HCT116 (cell line): ENCODE data around the gene EFR3B. TPM values are rescaled to one million over a fixed set of nuclear protein-coding genes. Genes with fewer than 3 reads are reported as not detected.

Experiments used
- ATAC-seq: fragments of 200-7000 bp; cut with Tn5 transposase; 2 replicates; pipeline ENCODE4 v1.9.1; 2020; ENCODE audit warnings: mild to moderate bottlenecking, moderate library complexity
- BruUV-seq: library from RNA; stranded (reverse); fragments of 400-500 nt; replicated peaks from 2 replicates; lab custom pipeline; 2021; lab: Mats Ljungman, UMichigan
- CTCF ChIA-PET: fragments of 300-600 bp; sonication (Branson Sonifier 250); formaldehyde crosslinking; loops from one replicate; lab custom pipeline; 2021; ENCODE audit warnings: antibody characterized with exemption; lab: Charles Lee
- POLR2A ChIA-PET: fragments of 300-600, 350-600 bp; sonication (Branson Sonifier 250); formaldehyde crosslinking; loops from one replicate; lab custom pipeline; 2021; ENCODE audit warnings: antibody characterized with exemption; lab: Charles Lee
- RAD21 ChIA-PET, 2 experiments: fragments of 300-600 bp; sonication (Branson Sonifier 250); formaldehyde crosslinking; loops; one replicate each; lab custom pipeline; 2023; ENCODE audit warnings: low total read pairs in 2 of 2; ENCODE audit not compliant: uncharacterized antibody in 2 of 2, unreplicated experiment in 2 of 2, low non-redundant PET in 1 of 2; lab: Charles Lee
- DNase-seq: peaks from one replicate; pipeline ENCODE4 v3.0.0-alpha.2; 2010; ENCODE audit warnings: low read depth, low spot score
- H2AFZ ChIP-seq: fragments of 200-600 bp; shearing (Covaris generic), sonication (generic); 2 replicates; pipeline ENCODE4 v1.6.1; 2017; ENCODE audit warnings: low read depth, mixed run types, mixed read lengths, antibody characterized with exemption, low read length; ENCODE audit not compliant: poor library complexity, severe bottlenecking
- H3K27ac ChIP-seq: 2 replicates; pipeline ENCODE4 v1.5.1; 2012; ENCODE audit warnings: low read depth, low read length
- H3K27me3 ChIP-seq: fragments of 200-600 bp; sonication (generic); 2 replicates; pipeline ENCODE4 v1.6.1; 2016; ENCODE audit warnings: mixed run types, low read length, mixed read lengths; ENCODE audit not compliant: insufficient read depth
- H3K36me3 ChIP-seq, 2 experiments: fragments of 200-500 bp in 1 of 2; fragments of 200-600 bp in 1 of 2; sonication (Bioruptor generic) in 1 of 2; sonication (generic) in 1 of 2; 2 replicates each; pipeline versions ENCODE4 v1.5.1 to v1.6.1; 2014 to 2016; ENCODE audit warnings: low read length in 2 of 2, inconsistent platforms in 1 of 2, mixed read lengths in 1 of 2, mixed run types in 1 of 2; ENCODE audit not compliant: insufficient read depth in 2 of 2, control insufficient read depth in 1 of 2
- H3K4me1 ChIP-seq, 2 experiments: fragments of 200-600 bp in 1 of 2; sonication (generic) in 1 of 2; 2 replicates each; pipeline versions ENCODE4 v1.5.1 to v1.6.1; 2012 to 2017; ENCODE audit warnings: low read length in 2 of 2, inconsistent platforms in 1 of 2, mild to moderate bottlenecking in 1 of 2, mixed read lengths in 1 of 2, mixed run types in 1 of 2, moderate library complexity in 1 of 2; ENCODE audit not compliant: insufficient read depth in 2 of 2, control insufficient read depth in 1 of 2
- H3K4me2 ChIP-seq: fragments of 200-600 bp; sonication (generic); 2 replicates; pipeline ENCODE4 v1.6.1; 2017; ENCODE audit warnings: mixed run types, low read length, mixed read lengths
- H3K4me3 ChIP-seq, 2 experiments: fragments of 200-600 bp in 1 of 2; sonication (generic) in 1 of 2; replicated peaks in 1 of 2; 2 replicates each; pipeline ENCODE4 v1.5.1; 2011 to 2016; ENCODE audit warnings: low read length in 2 of 2, control low read depth in 1 of 2, low read depth in 1 of 2, mild to moderate bottlenecking in 1 of 2, mixed read lengths in 1 of 2, mixed run types in 1 of 2
- H3K79me2 ChIP-seq: fragments of 200-600 bp; sonication (generic); 2 replicates; pipeline ENCODE4 v1.6.1; 2017; ENCODE audit warnings: mild to moderate bottlenecking, mixed run types, low read length, moderate library complexity, mixed read lengths; ENCODE audit not compliant: insufficient read depth
- H3K9ac ChIP-seq: fragments of 200-600 bp; sonication (generic); 2 replicates; pipeline ENCODE4 v1.6.1; 2016; ENCODE audit warnings: low read length, mixed read lengths
- H3K9me2 ChIP-seq: fragments of 200-600 bp; sonication (generic), shearing (Covaris generic); 2 replicates; pipeline ENCODE4 v1.6.1; 2017; ENCODE audit warnings: mixed run types, mild to moderate bottlenecking, moderate library complexity; ENCODE audit not compliant: insufficient read depth
- H3K9me3 ChIP-seq, 2 experiments: fragments of 200-500 bp in 1 of 2; fragments of 200-600 bp in 1 of 2; sonication (Bioruptor generic) in 1 of 2; sonication (generic) in 1 of 2; 2 replicates each; pipeline ENCODE4 v1.6.1; 2014 to 2017; ENCODE audit warnings: low read length in 2 of 2, mixed read lengths in 2 of 2, inconsistent platforms in 1 of 2, low read depth in 1 of 2, mild to moderate bottlenecking in 1 of 2, mixed run types in 1 of 2, moderate library complexity in 1 of 2; ENCODE audit not compliant: control insufficient read depth in 1 of 2, insufficient read depth in 1 of 2
- H4K20me1 ChIP-seq: fragments of 200-600 bp; sonication (generic), shearing (Covaris generic); 2 replicates; pipeline ENCODE4 v1.6.1; 2017; ENCODE audit warnings: mixed run types, mild to moderate bottlenecking, moderate library complexity; ENCODE audit not compliant: insufficient read depth
- ATF3 ChIP-seq: IDR thresholded peaks from 2 replicates; pipeline ENCODE4 v1.6.1; 2012
- CBX3 ChIP-seq: IDR thresholded peaks from 2 replicates; pipeline ENCODE4 v1.6.1; 2012; ENCODE audit warnings: low read depth
- CTCF ChIP-seq, 3 experiments: fragments of 200-600 bp in 1 of 3; sonication (generic) in 1 of 3; IDR thresholded peaks in 2 of 3; conservative IDR thresholded peaks in 1 of 3; 2 replicates each; pipeline ENCODE4 v1.5.1; 2012 to 2017; ENCODE audit warnings: low read depth in 2 of 3, low read length in 2 of 3, antibody characterized with exemption in 1 of 3, borderline replicate concordance in 1 of 3, control low read depth in 1 of 3, mild to moderate bottlenecking in 1 of 3, mixed read lengths in 1 of 3, mixed run types in 1 of 3, moderate library complexity in 1 of 3; ENCODE audit not compliant: insufficient read depth in 1 of 3
- ELF1 ChIP-seq: IDR thresholded peaks from 2 replicates; pipeline ENCODE4 v1.6.1; 2012; ENCODE audit warnings: low read depth, borderline replicate concordance
- MAX ChIP-seq: IDR thresholded peaks from 2 replicates; pipeline ENCODE4 v1.6.1; 2012
- REST ChIP-seq: IDR thresholded peaks from 2 replicates; pipeline ENCODE4 v1.6.1; 2012; ENCODE audit warnings: low read depth
- SIN3A ChIP-seq: IDR thresholded peaks from 2 replicates; pipeline ENCODE4 v1.6.1; 2012; ENCODE audit warnings: low read depth
- TCF7L2 ChIP-seq: IDR thresholded peaks from 2 replicates; pipeline ENCODE4 v1.7.0; 2011; ENCODE audit warnings: borderline replicate concordance, inconsistent platforms; ENCODE audit not compliant: insufficient read depth, insufficient read length; ENCODE audit errors: extremely low read depth
- ZFX ChIP-seq: fragments of 450-650 bp; IDR thresholded peaks from 2 replicates; pipeline ENCODE4 v1.6.1; 2017
- ZNF274 ChIP-seq: fragments of 200-500 bp; sonication (Bioruptor generic); IDR thresholded peaks from 2 replicates; pipeline ENCODE4 v1.6.1; 2014; ENCODE audit warnings: mild to moderate bottlenecking, low read depth, low read length, inconsistent platforms
- intact Hi-C: fragments of 100-400 bp; cut with micrococcal nuclease; formaldehyde crosslinking; loops from 2 replicates; pipeline ENCODE4 v1.10.0; 2022
- total RNA-seq: library from RNA; stranded (reverse); gene quantifications from one replicate; pipeline ENCODE4 v1.2.1, GENCODE V29; 2021; ENCODE audit not compliant: unreplicated experiment

EFR3B gene
- total RNA-seq, 1 experiment from 2014 or later = 0.96 TPM

- no peak for TF ChIP-seq REST
- TF ChIP-seq SIN3A = no peak
- TF ChIP-seq ZFX = no peak
- TF ChIP-seq ELF1 = no peak
- TF ChIP-seq MAX = no peak
- TF ChIP-seq, all 23 proteins: peak for 3
Observed at GRCh38 chr2:25165992-25166875, 124.4 kb downstream of the EFR3B start (continued).

GRCh38 chr2:25168256-25169072, 126.6 kb downstream of the EFR3B start, which contains the start of gene POMC:
Gene POMC, minus strand, starts transcription at chr2:25168580. Its CDS starts 3,808 bp downstream, at chr2:25164772.
- H3K9me2 ChIP-seq = no peaks in the 10 kb centered on the region
- TF ChIP-seq CTCF (IDR thresholded peaks at IDR 0.05 in 2 of 3, conservative IDR thresholded peaks at IDR 0.05 in 1 of 3; ENCODE audit: borderline replicate concordance in 1 of 3, insufficient read depth in 1 of 3, low read depth in 2 of 3, low read length in 2 of 3) (no peak), TCF7L2 (no peak), SIN3A (no peak), CBX3 (no peak), ATF3 (no peak), ZNF274 (no peak)
- no peak within 1 kb of the TSS for H3K4me3 ChIP-seq
- ATAC-seq (no peak), DNase-seq (no peak)
- peaks cover 0 to 6% of the 10 kb centered on the region in 2 experiments; a peak in 1 of 4 replicates for H3K4me1 ChIP-seq
- no peaks in the 10 kb centered on the region for H3K27me3 ChIP-seq
- no peak within 1 kb of the TSS for H3K9ac ChIP-seq
- no TSS peak for BruUV-seq
- no peak within 1 kb of the TSS for H2AFZ ChIP-seq
- ChIA-PET POLR2A (no interaction called here), RAD21 (no interaction called here), CTCF (no interaction called here)
- no peaks in the 10 kb centered on the region for H3K9me3 ChIP-seq
- intact Hi-C loops = loop anchor here (10.0 kb wide), 1 partner anchor 356 kb away; no protein-coding TSS in a partner anchor
- no peaks in the 10 kb centered on the region for H4K20me1 ChIP-seq
- H3K79me2 ChIP-seq = no peaks in the 10 kb centered on the region
- no peak within 1 kb of the TSS for H3K27ac ChIP-seq
- no peak within 1 kb of the TSS for H3K4me2 ChIP-seq
- H3K36me3 ChIP-seq = no peaks in the 10 kb centered on the region
